GM23248 (cell line): ENCODE results near the gene TCEA2. TPM values are rescaled to one million over a fixed set of nuclear protein-coding genes. Genes with fewer than 3 reads are reported as not detected.

Experiments
- DNase-seq: peaks from one replicate; pipeline ENCODE4 v3.0.0-alpha.2; 2015
- H2AFZ ChIP-seq: fragments of 200-600 bp; sonication (generic); 2 replicates; pipeline ENCODE4 v1.6.1; 2016; ENCODE audit warnings: antibody characterized with exemption
- H3F3A ChIP-seq: fragments of 200-600 bp; sonication (generic); 2 replicates; pipeline ENCODE4 v1.6.1; 2016; ENCODE audit warnings: mild to moderate bottlenecking, antibody characterized with exemption, mixed run types; ENCODE audit not compliant: insufficient read depth
- H3K27ac ChIP-seq: fragments of 200-600 bp; sonication (generic); 2 replicates; pipeline ENCODE4 v1.5.1; 2016; ENCODE audit warnings: mild to moderate bottlenecking
- H3K27me3 ChIP-seq: fragments of 200-600 bp; sonication (generic); replicated peaks from 2 replicates; pipeline ENCODE4 v1.6.1; 2016; ENCODE audit warnings: mild to moderate bottlenecking; ENCODE audit not compliant: insufficient read depth
- H3K36me3 ChIP-seq: fragments of 200-600 bp; sonication (generic); 2 replicates; pipeline ENCODE4 v1.6.1; 2016; ENCODE audit warnings: low read depth, mild to moderate bottlenecking
- H3K4me1 ChIP-seq: fragments of 200-600 bp; sonication (generic); 2 replicates; pipeline ENCODE4 v1.6.1; 2016; ENCODE audit warnings: mild to moderate bottlenecking; ENCODE audit not compliant: insufficient read depth
- H3K4me2 ChIP-seq: fragments of 200-600 bp; sonication (generic); one replicate; pipeline ENCODE4 v1.6.1; 2016; ENCODE audit warnings: mild to moderate bottlenecking; ENCODE audit not compliant: unreplicated experiment
- H3K4me3 ChIP-seq: fragments of 200-600 bp; sonication (generic); 2 replicates; pipeline ENCODE4 v1.5.1; 2016; ENCODE audit warnings: mild to moderate bottlenecking
- H3K79me2 ChIP-seq: fragments of 200-600 bp; sonication (generic); 2 replicates; pipeline ENCODE4 v1.6.1; 2016; ENCODE audit warnings: mild to moderate bottlenecking; ENCODE audit not compliant: insufficient read depth
- H3K9ac ChIP-seq: fragments of 200-600 bp; sonication (generic); 2 replicates; pipeline ENCODE4 v1.6.1; 2016; ENCODE audit warnings: mild to moderate bottlenecking
- H3K9me2 ChIP-seq: fragments of 200-600 bp; sonication (generic); 2 replicates; pipeline ENCODE4 v1.6.1; 2016; ENCODE audit warnings: mixed run types, mild to moderate bottlenecking, moderate library complexity; ENCODE audit not compliant: insufficient read depth
- H3K9me3 ChIP-seq: fragments of 200-600 bp; sonication (generic); one replicate; pipeline ENCODE4 v1.6.1; 2017; ENCODE audit warnings: low read depth
- H4K20me1 ChIP-seq: fragments of 200-600 bp; sonication (generic); 2 replicates; pipeline ENCODE4 v1.6.0; 2016; ENCODE audit not compliant: insufficient read depth
- EZH2 ChIP-seq: fragments of 200-600 bp; sonication (generic); IDR thresholded peaks from 2 replicates; pipeline ENCODE4 v1.6.1; 2018; ENCODE audit warnings: antibody characterized with exemption, mild to moderate bottlenecking; ENCODE audit not compliant: insufficient read depth, poor library complexity, severe bottlenecking
- EZH2phosphoT487 ChIP-seq: fragments of 200-600 bp; sonication (generic); IDR thresholded peaks from 2 replicates; pipeline ENCODE4 v1.6.1; 2018; ENCODE audit warnings: antibody characterized with exemption, moderate library complexity, mild to moderate bottlenecking, low read depth; ENCODE audit not compliant: insufficient read depth
- WGBS, 2 experiments: methylation state at CpG; one replicate each; pipeline ENCODE4 v1.1.6; 2015 to 2017; ENCODE audit warnings: low lambda C conversion rate in 2 of 2, low coverage in 1 of 2; ENCODE audit errors: missing lambda C conversion rate in 2 of 2; 5-methylcytosine and 5-hydroxymethylcytosine counted together
- in situ Hi-C: fragments of 300-500 bp; cut with MboI; formaldehyde crosslinking; loops from 2 replicates; pipeline ENCODE4 v1.15.0; 2020
- polyA plus RNA-seq: library from polyadenylated mRNA; unstranded; fragments of >200 nt; fragmentation: Nextera tagmentation; extraction: Ambion mirVana; gene quantifications from 2 replicates; pipeline ENCODE4 v1.2.1, GENCODE V29; 2016
- total RNA-seq: library from RNA; depleted of rRNA; stranded (reverse); fragments of >200 nt; shearing (Covaris generic); gene quantifications from 2 replicates; pipeline ENCODE4 v1.2.3, GENCODE V29; 2014

Gene TCEA2
- total and polyA plus RNA-seq, 2 experiments from 2014 or later, result 34.3 to 70.7 TPM

DNA sequence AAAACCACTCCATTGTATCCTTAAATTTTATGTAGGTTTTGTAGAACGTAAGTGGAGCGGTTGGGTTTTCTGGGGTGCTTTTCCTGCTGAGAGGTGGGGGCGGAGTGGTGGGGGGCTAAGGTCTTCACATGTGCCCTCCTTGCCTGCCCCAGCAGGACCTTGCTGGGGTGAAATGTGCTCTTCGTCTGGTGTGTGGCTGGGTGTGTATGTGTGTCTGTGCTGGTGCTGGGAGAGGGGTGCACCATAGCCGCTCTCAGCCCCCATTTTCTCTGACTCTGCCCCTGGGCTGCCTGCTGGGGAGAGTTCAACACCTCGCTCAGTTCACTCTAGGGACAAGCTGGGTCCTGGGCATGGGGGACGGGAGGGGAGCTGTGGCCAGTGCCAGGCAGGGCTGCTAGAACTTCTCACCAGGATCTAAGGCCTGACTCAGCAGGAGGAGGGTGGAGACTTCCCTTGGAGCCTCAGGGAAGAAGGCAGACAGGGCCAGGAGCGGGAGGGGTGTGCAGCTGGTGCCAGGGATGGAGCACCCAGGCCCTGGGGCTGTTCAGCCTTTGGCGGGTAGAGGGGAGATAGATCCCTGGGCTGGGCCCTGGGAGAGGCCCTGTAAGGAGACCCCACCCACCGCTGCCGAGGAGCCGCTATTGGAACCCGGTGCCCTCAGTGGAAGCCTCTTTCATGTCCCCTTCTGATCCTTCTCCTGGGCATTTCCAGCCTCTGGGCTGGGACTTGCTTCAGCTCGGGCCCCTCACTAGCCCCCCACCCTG is 18.3 kb upstream of the TCEA2 start:
- no peak for TF ChIP-seq EZH2
- TF ChIP-seq EZH2phosphoT487, result no peak
- Histone ChIP-seq H4K20me1 (no peaks in the 10 kb centered on the region), H3K4me1 (peaks cover 8% of the 10 kb centered on the region; the same call in 1 of the 2 replicates), H3K36me3 (no peaks in the 10 kb centered on the region), H3K27me3 (peaks cover 25% of the 10 kb centered on the region), H3K9me2 (no peaks in the 10 kb centered on the region), H3K9ac (no peak overlapping the region), H3K27ac (no peak overlapping the region), H3K4me2 (no peak overlapping the region), H3K4me3 (no peak overlapping the region), H3K9me3 (no peaks in the 10 kb centered on the region), H3K79me2 (no peaks in the 10 kb centered on the region), H2AFZ (no peak overlapping the region), H3F3A (peaks cover 6% of the 10 kb centered on the region)
- in situ Hi-C loops, result no loop called here
- 38 to 43% methylated on average over 14 of the region's 14 CpGs for WGBS, 2 experiments
- peak; percentile 84 for DNase-seq

DNA sequence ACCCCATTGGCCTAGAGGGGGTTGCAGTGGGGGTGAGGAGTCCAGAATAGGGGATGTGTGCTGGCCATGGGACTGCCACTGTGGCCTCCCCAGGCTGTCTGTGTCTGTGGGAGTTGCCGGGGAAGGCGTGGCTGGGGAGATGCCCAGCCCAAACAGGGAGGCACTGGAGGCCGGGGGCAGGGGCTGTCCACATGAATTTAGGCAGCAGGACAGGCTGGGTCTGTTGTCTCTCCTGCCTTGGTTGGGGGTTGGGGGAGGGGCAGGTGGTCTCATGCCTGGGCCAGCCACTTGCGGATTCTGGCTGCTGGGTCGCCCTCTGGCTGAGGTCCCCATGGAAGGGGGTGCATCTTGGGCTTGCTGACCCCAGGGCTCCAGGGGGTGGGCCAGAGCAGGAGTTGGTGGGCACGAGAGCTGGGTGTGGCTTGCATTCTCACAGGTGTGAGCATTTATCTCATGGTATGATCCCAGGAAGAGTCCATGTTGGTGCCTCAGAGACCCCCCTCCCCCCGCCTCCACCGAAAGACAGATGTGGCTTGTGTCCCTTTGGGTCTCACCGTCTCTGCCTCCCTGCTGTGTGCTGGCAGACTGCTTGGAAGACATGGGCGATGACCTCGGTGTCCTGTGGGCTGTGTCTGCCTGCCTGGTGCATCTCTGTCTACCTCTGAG is 17.5 kb upstream of the TCEA2 start:
- DNase-seq, result no peak
- peaks cover 8% of the 10 kb centered on the region; the same call in 1 of the 2 replicates for H3K4me1 ChIP-seq
- WGBS, 2 experiments, result 65 to 66% methylated on average over 8 to 10 of the region's 11 CpGs
- no peak overlapping the region for H3K9ac ChIP-seq
- no peaks in the 10 kb centered on the region for H3K79me2 ChIP-seq
- no peak overlapping the region for H3K4me3 ChIP-seq
- in situ Hi-C loops, result no loop called here
- no peaks in the 10 kb centered on the region for H3K9me3 ChIP-seq
- TF ChIP-seq EZH2 (no peak), EZH2phosphoT487 (no peak)
- no peaks in the 10 kb centered on the region for H3K9me2 ChIP-seq
- no peaks in the 10 kb centered on the region for H3K36me3 ChIP-seq
- H4K20me1 ChIP-seq, result no peaks in the 10 kb centered on the region
- no peak overlapping the region for H3K4me2 ChIP-seq
- H3F3A ChIP-seq, result peaks cover 6% of the 10 kb centered on the region
- H3K27me3 ChIP-seq, result peaks cover 18% of the 10 kb centered on the region
- H3K27ac ChIP-seq, result no peak overlapping the region
- no peak overlapping the region for H2AFZ ChIP-seq

DNA sequence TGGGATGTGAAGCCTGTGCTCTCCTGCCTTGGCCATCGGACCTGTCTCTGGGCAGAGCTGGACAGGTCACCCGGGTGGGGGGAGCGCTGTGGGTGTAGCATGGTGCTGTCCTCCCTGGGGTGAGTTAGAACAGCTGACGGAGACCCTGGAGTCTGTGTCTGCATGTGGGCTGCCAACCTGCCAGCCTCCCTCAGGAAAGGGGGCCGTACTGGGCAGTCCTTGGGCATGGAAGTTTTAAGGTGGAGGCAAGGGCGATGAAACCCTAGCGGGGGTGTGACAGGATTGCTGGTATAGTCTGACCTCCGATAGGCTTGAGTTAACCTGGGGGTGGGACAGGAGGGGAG is 16.0 kb upstream of the TCEA2 start:
- Histone ChIP-seq H3K79me2 (no peaks in the 10 kb centered on the region), H3K4me2 (no peak overlapping the region), H3K27me3 (peaks cover 3% of the 10 kb centered on the region; the same call in 1 of the 2 replicates), H3K27ac (no peak overlapping the region), H3K9me3 (no peaks in the 10 kb centered on the region), H3K4me1 (peaks cover 8% of the 10 kb centered on the region; the same call in 1 of the 2 replicates), H3K36me3 (no peaks in the 10 kb centered on the region), H3K9ac (no peak overlapping the region), H2AFZ (no peak overlapping the region), H4K20me1 (no peaks in the 10 kb centered on the region), H3F3A (peaks cover 6% of the 10 kb centered on the region), H3K4me3 (no peak overlapping the region), H3K9me2 (no peaks in the 10 kb centered on the region)
- DNase-seq, result no peak
- 74 to 81% methylated on average over 8 of the region's 8 CpGs for WGBS, 2 experiments
- in situ Hi-C loops, result no loop called here
- TF ChIP-seq EZH2phosphoT487 (no peak), EZH2 (no peak)

DNA sequence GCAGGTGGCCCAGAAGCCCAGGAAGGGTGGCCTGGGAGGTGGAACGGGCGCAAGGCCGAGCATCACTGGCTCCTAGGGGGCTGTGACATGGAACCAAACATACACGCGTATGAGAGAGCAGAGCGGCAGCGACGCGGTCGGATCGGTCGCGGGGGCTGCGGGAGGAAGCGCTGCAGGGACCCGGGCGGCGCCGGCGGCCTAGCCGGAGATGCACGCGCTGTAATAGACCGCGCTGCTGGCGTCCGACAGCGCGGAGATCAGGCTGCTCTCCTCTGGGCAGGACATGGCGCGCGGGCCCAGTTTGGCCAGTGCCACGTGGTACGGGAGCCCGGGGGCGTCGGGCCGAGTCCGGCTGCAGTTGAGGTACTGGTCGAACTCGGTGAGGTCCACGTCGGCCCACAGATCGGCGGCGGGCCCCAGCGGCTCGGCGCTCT is 15.0 kb upstream of the TCEA2 start:
- DNase-seq, result no peak
- H4K20me1 ChIP-seq, result no peaks in the 10 kb centered on the region
- H3K79me2 ChIP-seq, result no peaks in the 10 kb centered on the region
- no peak overlapping the region for H3K4me2 ChIP-seq
- H3K9me3 ChIP-seq, result no peaks in the 10 kb centered on the region
- no peak overlapping the region for H3K9ac ChIP-seq
- H3K4me1 ChIP-seq, result peaks cover 8% of the 10 kb centered on the region; the same call in 1 of the 2 replicates
- no peak for TF ChIP-seq EZH2
- TF ChIP-seq EZH2phosphoT487, result no peak
- H2AFZ ChIP-seq, result no peak overlapping the region
- in situ Hi-C loops, result no loop called here
- peaks cover 6% of the 10 kb centered on the region for H3F3A ChIP-seq
- H3K36me3 ChIP-seq, result no peaks in the 10 kb centered on the region
- 79 to 87% methylated on average over 36 to 49 of the region's 49 CpGs for WGBS, 2 experiments
- H3K27ac ChIP-seq, result no peak overlapping the region
- H3K4me3 ChIP-seq, result no peak overlapping the region
- no peaks in the 10 kb centered on the region for H3K27me3 ChIP-seq
- no peaks in the 10 kb centered on the region for H3K9me2 ChIP-seq
